Adipocyte (in vitro differentiated cells): Measurements from ENCODE around the gene NKAIN1.
"Not testable (repeated sequence)": the region's sequence is repeated elsewhere in the genome, so short reads cannot be mapped to it uniquely, and the experiment has no call there.

Experiments
- DNase-seq: peaks from one replicate; pipeline ENCODE4 v3.0.0-alpha.2; 2015; ENCODE audit warnings: low read depth
- H3K27me3 ChIP-seq: replicated peaks from 2 replicates; pipeline ENCODE4 v1.7.0; 2013; ENCODE audit warnings: mild to moderate bottlenecking, low read length, moderate library complexity; ENCODE audit not compliant: control insufficient read depth, insufficient read depth
- H3K36me3 ChIP-seq: 2 replicates; pipeline ENCODE4 v1.7.0; 2013; ENCODE audit warnings: low read length, mild to moderate bottlenecking, moderate library complexity; ENCODE audit not compliant: control insufficient read depth, insufficient read depth, severe bottlenecking
- H3K4me1 ChIP-seq: 2 replicates; pipeline ENCODE4 v1.7.0; 2013; ENCODE audit warnings: mild to moderate bottlenecking, low read length, moderate library complexity; ENCODE audit not compliant: control insufficient read depth, insufficient read depth
- H3K4me3 ChIP-seq: 2 replicates; pipeline ENCODE4 v1.7.0; 2013; ENCODE audit warnings: mild to moderate bottlenecking, low read length, moderate library complexity
- H3K9ac ChIP-seq: 2 replicates; pipeline ENCODE4 v1.7.0; 2013; ENCODE audit warnings: mild to moderate bottlenecking, low read length, moderate library complexity
- H3K9me3 ChIP-seq: 2 replicates; pipeline ENCODE4 v1.7.0; 2013; ENCODE audit warnings: mild to moderate bottlenecking, low read length, moderate library complexity; ENCODE audit not compliant: control insufficient read depth

The NKAIN1 gene

GRCh38 chr1:31152181-31152795 is 87.4 kb downstream of the NKAIN1 start:
- Histone ChIP-seq H3K9me3 (no peaks in the 10 kb centered on the region), H3K9ac (peak overlapping the region; percentile 48), H3K4me3 (no peak overlapping the region), H3K4me1 (peaks cover 25% of the 10 kb centered on the region), H3K36me3 (no peaks in the 10 kb centered on the region), H3K27me3 (no peaks in the 10 kb centered on the region)
- peak; percentile 89 for DNase-seq

- Histone ChIP-seq H3K27me3 (no peaks in the 10 kb centered on the region), H3K9ac (no peak overlapping the region), H3K4me1 (peaks cover 25% of the 10 kb centered on the region), H3K36me3 (no peaks in the 10 kb centered on the region), H3K9me3 (no peaks in the 10 kb centered on the region), H3K4me3 (no peak overlapping the region)
- no peak for DNase-seq
These were observed 88.3 kb downstream of the NKAIN1 start for GRCh38 chr1:31151402-31151801.

- no peaks in the 10 kb centered on the region for H3K36me3 ChIP-seq
- H3K27me3 ChIP-seq = no peaks in the 10 kb centered on the region
- no peaks in the 10 kb centered on the region for H3K9me3 ChIP-seq
- no peak overlapping the region for H3K4me3 ChIP-seq
- DNase-seq = no peak
- H3K4me1 ChIP-seq = peaks cover 18% of the 10 kb centered on the region
- no peak overlapping the region for H3K9ac ChIP-seq
These were observed 91.3 kb downstream of the NKAIN1 start for GRCh38 chr1:31148409-31148808.

GRCh38 chr1:31145648-31146047 is 94.0 kb downstream of the NKAIN1 start:
- peak; percentile 20 for DNase-seq
- H3K4me3 ChIP-seq = no peak overlapping the region

GRCh38 chr1:31144442-31144841 is 95.2 kb downstream of the NKAIN1 start:
- no peaks in the 10 kb centered on the region for H3K27me3 ChIP-seq
- H3K4me1 ChIP-seq = peaks cover 5% of the 10 kb centered on the region
- H3K4me3 ChIP-seq = no peak overlapping the region
- no peaks in the 10 kb centered on the region for H3K9me3 ChIP-seq
- H3K36me3 ChIP-seq = no peaks in the 10 kb centered on the region
- no peak for DNase-seq
- H3K9ac ChIP-seq = no peak overlapping the region

More at GRCh38 chr1:31145648-31146047, 94.0 kb downstream of the NKAIN1 start:
- Histone ChIP-seq H3K4me1 (peaks cover 5% of the 10 kb centered on the region), H3K36me3 (no peaks in the 10 kb centered on the region), H3K27me3 (no peaks in the 10 kb centered on the region), H3K9me3 (no peaks in the 10 kb centered on the region), H3K9ac (no peak overlapping the region)

- Histone ChIP-seq H3K27me3 (no peaks in the 10 kb centered on the region), H3K4me3 (no peak overlapping the region), H3K9ac (no peak overlapping the region), H3K4me1 (peaks cover 5% of the 10 kb centered on the region), H3K36me3 (no peaks in the 10 kb centered on the region), H3K9me3 (no peaks in the 10 kb centered on the region)
- no peak for DNase-seq
These were observed 96.2 kb downstream of the NKAIN1 start for GRCh38 chr1:31143455-31143854.

GRCh38 chr1:31142406-31142805 is 97.3 kb downstream of the NKAIN1 start:
- DNase-seq = no peak
- no peaks in the 10 kb centered on the region for H3K36me3 ChIP-seq
- no peak overlapping the region for H3K4me3 ChIP-seq
- no peaks in the 10 kb centered on the region for H3K27me3 ChIP-seq
- H3K9ac ChIP-seq = no peak overlapping the region
- peaks cover 5% of the 10 kb centered on the region for H3K4me1 ChIP-seq
- H3K9me3 ChIP-seq = no peaks in the 10 kb centered on the region

GRCh38 chr1:31140299-31140698 is 99.4 kb downstream of the NKAIN1 start:
- Histone ChIP-seq H3K36me3 (no peaks in the 10 kb centered on the region), H3K4me3 (no peak overlapping the region), H3K4me1 (no peaks in the 10 kb centered on the region), H3K9ac (no peak overlapping the region), H3K27me3 (no peaks in the 10 kb centered on the region), H3K9me3 (no peaks in the 10 kb centered on the region)
- DNase-seq = no peak

- not testable (repeated sequence) for H3K9me3 ChIP-seq, DNase-seq, H3K4me3 ChIP-seq, H3K27me3 ChIP-seq, H3K4me1 ChIP-seq, H3K9ac ChIP-seq, H3K36me3 ChIP-seq
These were observed 100.7 kb downstream of the NKAIN1 start for GRCh38 chr1:31138797-31139521.

- H3K4me1 ChIP-seq, DNase-seq, H3K27me3 ChIP-seq, H3K9me3 ChIP-seq, H3K4me3 ChIP-seq, H3K36me3 ChIP-seq, H3K9ac ChIP-seq: not testable (repeated sequence)
These were observed 101.8 kb downstream of the NKAIN1 start for GRCh38 chr1:31137873-31138272.

GRCh38 chr1:31135973-31136600 is 103.6 kb downstream of the NKAIN1 start:
- no peak overlapping the region for H3K4me3 ChIP-seq

More at GRCh38 chr1:31135973-31136600, 103.6 kb downstream of the NKAIN1 start:
- Histone ChIP-seq H3K4me1 (no peaks in the 10 kb centered on the region), H3K9me3 (no peaks in the 10 kb centered on the region), H3K36me3 (no peaks in the 10 kb centered on the region), H3K9ac (no peak overlapping the region), H3K27me3 (no peaks in the 10 kb centered on the region)
- peak; percentile 33 for DNase-seq
